Fibroblast of mammary gland (primary cell): ENCODE data around the gene KLF7.

Source experiments
- DNase-seq: peaks from one replicate; pipeline ENCODE4 v3.0.0-alpha.2; 2010; ENCODE audit warnings: low read depth
- H3K4me3 ChIP-seq: 2 replicates; pipeline ENCODE4 v1.5.1; 2011; ENCODE audit warnings: low read depth, mild to moderate bottlenecking, low read length, moderate library complexity; ENCODE audit not compliant: control insufficient read depth
- TF ChIP-seq, protein P1 (sequence below): conservative IDR thresholded peaks from 2 replicates; pipeline ENCODE4 v1.5.1; 2011; ENCODE audit warnings: low read depth, low read length, inconsistent platforms; ENCODE audit not compliant: control insufficient read depth, insufficient read depth

The KLF7 gene

DNA sequence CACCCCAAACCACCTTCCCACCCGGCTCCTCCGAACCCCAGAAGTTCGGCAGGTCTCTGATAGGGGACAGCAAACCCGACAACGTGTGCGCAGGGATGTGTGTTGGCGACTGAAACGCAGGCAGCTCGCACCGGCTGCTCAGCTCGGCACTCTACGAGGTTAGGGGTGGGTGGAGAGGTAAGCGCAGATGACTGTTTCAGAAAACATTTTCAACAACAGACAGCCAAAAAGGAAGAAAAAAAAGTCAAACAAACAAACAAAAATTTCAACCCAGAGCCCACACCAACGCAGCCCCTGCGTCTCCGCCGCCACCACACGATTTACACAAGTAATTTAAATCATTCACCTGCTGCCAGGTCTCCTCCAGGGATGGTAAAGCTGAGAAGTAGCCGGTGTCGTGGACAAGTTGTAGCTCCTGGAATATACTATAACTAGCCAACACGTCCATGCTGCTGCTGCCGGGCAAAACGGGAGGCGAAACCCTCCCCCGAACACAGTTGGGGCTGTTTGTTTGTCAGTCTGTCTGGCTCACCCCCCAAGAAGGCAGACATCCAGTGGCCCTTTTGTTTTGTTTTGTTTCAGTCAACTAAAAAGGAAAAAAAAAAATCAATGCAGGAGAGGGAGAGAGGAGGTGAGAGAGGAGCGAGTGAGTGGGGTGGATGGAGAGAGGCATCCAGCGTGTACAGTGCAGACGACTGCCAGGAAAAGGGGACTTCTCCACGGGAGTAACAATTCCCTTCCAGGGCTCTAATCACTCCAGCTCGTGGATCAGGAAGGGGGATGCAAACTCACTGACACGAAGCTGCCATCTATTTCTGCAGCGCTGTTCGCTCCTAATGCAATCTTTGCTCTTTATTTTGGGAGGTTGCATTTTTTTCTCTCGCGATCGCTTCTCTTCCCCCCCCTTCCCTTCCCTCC is at the start of gene KLF7:
TSS of gene KLF7 (minus strand) at position 828 of the 918 bp plus-strand sequence. CDS start at position 448, 380 bp downstream.
- no peak for DNase-seq
- TF ChIP-seq, protein P1, sequence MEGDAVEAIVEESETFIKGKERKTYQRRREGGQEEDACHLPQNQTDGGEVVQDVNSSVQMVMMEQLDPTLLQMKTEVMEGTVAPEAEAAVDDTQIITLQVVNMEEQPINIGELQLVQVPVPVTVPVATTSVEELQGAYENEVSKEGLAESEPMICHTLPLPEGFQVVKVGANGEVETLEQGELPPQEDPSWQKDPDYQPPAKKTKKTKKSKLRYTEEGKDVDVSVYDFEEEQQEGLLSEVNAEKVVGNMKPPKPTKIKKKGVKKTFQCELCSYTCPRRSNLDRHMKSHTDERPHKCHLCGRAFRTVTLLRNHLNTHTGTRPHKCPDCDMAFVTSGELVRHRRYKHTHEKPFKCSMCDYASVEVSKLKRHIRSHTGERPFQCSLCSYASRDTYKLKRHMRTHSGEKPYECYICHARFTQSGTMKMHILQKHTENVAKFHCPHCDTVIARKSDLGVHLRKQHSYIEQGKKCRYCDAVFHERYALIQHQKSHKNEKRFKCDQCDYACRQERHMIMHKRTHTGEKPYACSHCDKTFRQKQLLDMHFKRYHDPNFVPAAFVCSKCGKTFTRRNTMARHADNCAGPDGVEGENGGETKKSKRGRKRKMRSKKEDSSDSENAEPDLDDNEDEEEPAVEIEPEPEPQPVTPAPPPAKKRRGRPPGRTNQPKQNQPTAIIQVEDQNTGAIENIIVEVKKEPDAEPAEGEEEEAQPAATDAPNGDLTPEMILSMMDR, result no peak
- peak within 1 kb of the TSS; percentile 91 for H3K4me3 ChIP-seq

DNA sequence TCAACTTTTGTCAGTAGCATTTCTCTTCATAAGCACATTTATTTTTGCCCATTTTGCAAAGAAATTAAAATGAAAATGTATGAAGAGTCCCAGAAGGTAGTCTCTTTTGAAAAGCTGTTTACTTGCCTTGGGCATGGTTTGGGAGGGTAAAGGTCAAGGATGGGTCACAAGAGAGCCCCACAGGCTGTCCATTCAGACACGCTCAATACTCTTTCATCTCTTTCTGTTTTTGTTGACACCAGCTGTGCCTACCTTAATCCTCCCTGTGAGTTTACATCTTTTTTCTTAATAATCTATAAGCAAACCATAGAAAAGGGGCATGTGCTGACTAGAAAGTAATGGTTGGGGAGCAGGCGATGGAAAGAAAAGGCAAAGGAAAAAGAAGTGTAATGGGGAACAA is 49.6 kb upstream of the KLF7 start:
- no peak overlapping the region for H3K4me3 ChIP-seq
- DNase-seq, result no peak
- TF ChIP-seq, protein P1, result no peak

DNA sequence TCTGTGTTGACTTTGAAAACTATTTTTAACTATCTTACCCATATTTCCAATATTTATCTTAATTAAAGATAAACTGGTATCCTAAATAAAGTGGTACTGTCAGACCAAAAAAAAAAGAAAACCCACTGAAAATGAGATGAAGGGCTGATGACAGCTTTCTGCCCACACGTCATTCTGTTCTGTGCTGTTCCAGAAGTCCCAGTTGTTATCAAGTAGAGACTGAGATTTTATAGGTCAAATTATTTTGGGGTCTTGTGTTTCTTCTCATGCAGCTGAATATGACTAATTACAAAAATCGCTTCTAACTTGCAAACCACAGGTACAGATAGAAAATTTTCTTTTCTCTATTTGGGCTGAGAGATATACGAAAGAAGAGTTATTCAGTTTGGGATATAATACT is 48.7 kb upstream of the KLF7 start:
- TF ChIP-seq, protein P1, result no peak
- no peak overlapping the region for H3K4me3 ChIP-seq
- no peak for DNase-seq

DNA sequence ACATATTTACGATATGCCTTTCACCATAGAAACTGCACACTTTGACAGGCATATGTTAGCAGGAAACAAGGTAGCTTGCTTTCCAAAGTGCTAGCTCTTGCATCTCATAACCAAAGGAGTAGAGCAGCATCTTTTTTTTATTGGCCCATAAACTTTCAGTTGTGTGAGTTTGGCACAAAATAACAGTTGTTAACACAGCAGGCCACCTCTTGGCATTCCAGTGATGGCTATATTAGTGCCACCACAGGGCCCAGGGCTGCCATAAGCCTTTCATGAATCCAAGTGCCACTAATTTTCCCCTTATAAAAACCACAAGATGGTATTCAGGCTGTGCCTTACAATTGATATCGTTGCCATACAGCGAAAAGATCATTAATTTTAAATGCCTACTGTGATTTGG is 40.3 kb upstream of the KLF7 start:
- H3K4me3 ChIP-seq, result no peak overlapping the region
- DNase-seq, result no peak
- TF ChIP-seq, protein P1, result no peak

DNA sequence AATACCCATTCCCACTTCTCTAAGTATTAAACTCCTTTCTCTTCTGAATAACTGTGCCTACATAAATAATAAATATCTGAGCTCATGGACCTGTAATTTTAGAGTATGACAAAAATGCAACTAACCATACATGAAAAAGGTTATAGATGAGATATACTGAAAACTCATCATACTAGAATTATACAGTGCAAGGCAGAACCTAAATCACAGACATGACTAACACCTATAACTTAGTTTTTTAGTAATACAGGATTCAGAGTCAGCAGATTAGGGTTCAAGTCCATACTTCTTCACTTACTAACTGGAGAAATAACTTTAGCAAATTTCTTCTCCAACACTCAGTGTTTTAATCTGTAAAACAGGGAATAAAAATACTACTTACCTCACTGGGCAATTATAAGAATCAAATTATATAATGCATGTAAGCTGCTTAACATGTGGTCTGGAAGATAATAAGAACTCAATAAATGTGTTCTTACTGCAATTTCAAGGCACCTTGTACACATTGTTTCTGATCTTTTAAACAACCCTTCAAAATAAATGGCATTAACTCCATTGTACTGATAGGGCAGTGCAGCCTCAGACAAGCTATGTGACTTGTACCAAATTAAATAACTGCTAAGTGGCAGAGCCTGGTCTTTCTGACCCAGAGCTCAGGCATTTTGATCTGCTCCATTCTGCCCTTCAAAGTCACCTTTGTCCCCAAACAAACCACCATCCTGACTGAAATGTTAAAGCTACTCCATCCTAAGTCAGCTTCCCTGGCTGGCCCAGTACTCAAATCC is 39.6 kb upstream of the KLF7 start:
- TF ChIP-seq, protein P1, result no peak
- no peak for DNase-seq

DNA sequence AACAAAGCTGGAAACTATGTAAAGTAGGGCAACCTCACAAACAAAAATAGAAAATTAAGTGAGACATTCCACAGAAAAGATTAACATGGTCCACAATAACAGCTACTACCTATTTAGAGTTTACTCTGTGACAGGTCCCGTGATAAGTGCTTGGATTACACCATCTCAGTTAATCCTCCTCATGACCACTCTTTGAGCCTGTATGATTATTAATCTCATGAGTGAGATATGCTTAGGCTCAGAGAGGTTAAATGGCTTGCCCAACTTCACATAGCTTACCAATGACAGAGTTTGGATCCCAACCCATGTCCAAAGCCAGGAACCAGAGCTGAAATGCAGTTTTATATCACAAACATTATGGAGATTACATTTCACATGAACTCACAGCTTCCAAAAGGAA is 37.3 kb upstream of the KLF7 start:
- TF ChIP-seq, protein P1, result no peak
- DNase-seq, result no peak
- no peak overlapping the region for H3K4me3 ChIP-seq

More for the DNA sequence above, 39.6 kb upstream of the KLF7 start:
- no peak overlapping the region for H3K4me3 ChIP-seq
